Astrocyte (in vitro differentiated cells and primary cell): ENCODE data around the gene ARL8A. TPM values are rescaled to one million over a fixed set of nuclear protein-coding genes. Genes with fewer than 3 reads are reported as not detected.

Source experiments
- DNase-seq: peaks from one replicate; pipeline ENCODE4 v3.0.0-alpha.2; 2010; ENCODE audit warnings: low read depth
- FAIRE-seq: peaks from 2 replicates; lab custom pipeline; 2011; peaks lifted over from hg19 to GRCh38; lab: Jason Lieb, UNC
- H2AFZ ChIP-seq: 2 replicates; pipeline ENCODE4 v1.6.0; 2012; ENCODE audit warnings: low read depth, low read length, inconsistent platforms
- H3K27ac ChIP-seq: 2 replicates; pipeline ENCODE4 v1.5.1; 2011; ENCODE audit warnings: low read depth, low read length, inconsistent platforms
- H3K27me3 ChIP-seq: 2 replicates; pipeline ENCODE4 v1.6.0; 2011; ENCODE audit warnings: low read length, inconsistent platforms; ENCODE audit not compliant: insufficient read depth
- H3K36me3 ChIP-seq: 2 replicates; pipeline ENCODE4 v1.5.1; 2011; ENCODE audit warnings: low read length, inconsistent platforms; ENCODE audit not compliant: insufficient read depth
- H3K4me1 ChIP-seq: 2 replicates; pipeline ENCODE4 v1.5.1; 2011; ENCODE audit warnings: low read length, inconsistent platforms; ENCODE audit not compliant: insufficient read depth
- H3K4me2 ChIP-seq: 2 replicates; pipeline ENCODE4 v1.6.0; 2012; ENCODE audit warnings: low read length, inconsistent platforms
- H3K4me3 ChIP-seq: 2 replicates; pipeline ENCODE4 v1.5.1; 2011; ENCODE audit warnings: low read depth, mild to moderate bottlenecking, low read length, inconsistent platforms; ENCODE audit not compliant: insufficient read depth
- H3K79me2 ChIP-seq: 2 replicates; pipeline ENCODE4 v1.6.0; 2012; ENCODE audit warnings: mild to moderate bottlenecking, low read length, inconsistent platforms; ENCODE audit not compliant: insufficient read depth
- H3K9ac ChIP-seq: 2 replicates; pipeline ENCODE4 v1.6.0; 2012; ENCODE audit warnings: mild to moderate bottlenecking, low read length, inconsistent platforms
- H3K9me3 ChIP-seq: 2 replicates; pipeline ENCODE4 v1.5.1; 2012; ENCODE audit warnings: low read depth, mild to moderate bottlenecking, low read length, inconsistent platforms; ENCODE audit not compliant: insufficient read depth
- H4K20me1 ChIP-seq: 2 replicates; pipeline ENCODE4 v1.6.0; 2012; ENCODE audit warnings: low read length, inconsistent platforms; ENCODE audit not compliant: insufficient read depth
- H3K27ac Mint-ChIP-seq: one replicate; pipeline ENCODE4 v1.8.0; 2021; ENCODE audit warnings: mild to moderate bottlenecking, mixed read lengths; ENCODE audit not compliant: unreplicated experiment
- H3K27me3 Mint-ChIP-seq: one replicate; pipeline ENCODE4 v1.8.0; 2021; ENCODE audit warnings: low read depth, mixed read lengths; ENCODE audit not compliant: unreplicated experiment
- H3K36me3 Mint-ChIP-seq: one replicate; pipeline ENCODE4 v1.8.0; 2021; ENCODE audit warnings: low read depth, mixed read lengths; ENCODE audit not compliant: unreplicated experiment
- H3K4me1 Mint-ChIP-seq: one replicate; pipeline ENCODE4 v1.8.0; 2021; ENCODE audit warnings: low read depth, mixed read lengths; ENCODE audit not compliant: unreplicated experiment
- H3K4me3 Mint-ChIP-seq: one replicate; pipeline ENCODE4 v1.8.0; 2021; ENCODE audit warnings: mild to moderate bottlenecking, moderate library complexity, mixed read lengths; ENCODE audit not compliant: unreplicated experiment
- H3K9me3 Mint-ChIP-seq: one replicate; pipeline ENCODE4 v1.8.0; 2021; ENCODE audit warnings: mild to moderate bottlenecking, mixed read lengths; ENCODE audit not compliant: unreplicated experiment
- CTCF ChIP-seq: IDR thresholded peaks from 2 replicates; pipeline ENCODE4 v1.5.1; 2011; ENCODE audit warnings: low read depth, mild to moderate bottlenecking, inconsistent platforms, low read length, moderate library complexity; ENCODE audit not compliant: insufficient read depth
- EZH2 ChIP-seq: IDR thresholded peaks from 2 replicates; pipeline ENCODE4 v1.6.1; 2012; ENCODE audit warnings: mild to moderate bottlenecking, low read length, inconsistent platforms; ENCODE audit not compliant: insufficient read depth
- total RNA-seq: library from RNA; stranded (reverse); gene quantifications from 2 replicates; pipeline ENCODE4 v1.2.1, GENCODE V29; 2021

ARL8A gene
- total RNA-seq, 1 donor from 2014 or later: 83.0 TPM

- Mint-ChIP-seq H3K9me3 (peaks cover 1% of the 10 kb centered on the region), H3K27ac (no peak overlapping the region)
- H3K4me1 ChIP-seq: peaks cover 2% of the 10 kb centered on the region
Observed at GRCh38 chr1:202131956-202132821, 12.3 kb downstream of the ARL8A start.

GRCh38 chr1:202130816-202131522, 13.6 kb downstream of the ARL8A start:
- peaks cover 3% of the 10 kb centered on the region for H3K4me1 Mint-ChIP-seq
- no peaks in the 10 kb centered on the region for H3K79me2 ChIP-seq
- peaks cover 2% of the 10 kb centered on the region for H3K9me3 Mint-ChIP-seq
- H2AFZ ChIP-seq: no peak overlapping the region
- H3K4me3 Mint-ChIP-seq: no peak overlapping the region
- FAIRE-seq: no peak
- TF ChIP-seq EZH2: no peak
- TF ChIP-seq CTCF: no peak
- peaks cover 2% of the 10 kb centered on the region for H3K27me3 ChIP-seq
- no peak overlapping the region for H3K27ac Mint-ChIP-seq
- H3K36me3 ChIP-seq: peaks cover 12% of the 10 kb centered on the region
- H3K27ac ChIP-seq: no peak overlapping the region
- H3K36me3 Mint-ChIP-seq: peaks cover 2% of the 10 kb centered on the region
- peaks cover 2% of the 10 kb centered on the region for H3K4me1 ChIP-seq
- H4K20me1 ChIP-seq: peaks cover 39% of the 10 kb centered on the region
- H3K9ac ChIP-seq: no peak overlapping the region
- H3K4me3 ChIP-seq: no peak overlapping the region
- no peak for DNase-seq
- peaks cover 3% of the 10 kb centered on the region for H3K27me3 Mint-ChIP-seq
- no peaks in the 10 kb centered on the region for H3K9me3 ChIP-seq
- H3K4me2 ChIP-seq: no peak overlapping the region

More at GRCh38 chr1:202131956-202132821, 12.3 kb downstream of the ARL8A start:
- Histone ChIP-seq H2AFZ (no peak overlapping the region), H3K9me3 (no peaks in the 10 kb centered on the region), H4K20me1 (peaks cover 40% of the 10 kb centered on the region), H3K36me3 (peaks cover 12% of the 10 kb centered on the region), H3K27me3 (no peaks in the 10 kb centered on the region), H3K9ac (no peak overlapping the region), H3K79me2 (no peaks in the 10 kb centered on the region), H3K4me3 (no peak overlapping the region), H3K27ac (no peak overlapping the region), H3K4me2 (no peak overlapping the region)
- peaks cover 3% of the 10 kb centered on the region for H3K4me1 Mint-ChIP-seq
- no peak for DNase-seq
- no peak for FAIRE-seq
- H3K4me3 Mint-ChIP-seq: no peak overlapping the region
- TF ChIP-seq CTCF (no peak), EZH2 (no peak)
- peaks cover 2% of the 10 kb centered on the region for H3K36me3 Mint-ChIP-seq
- H3K27me3 Mint-ChIP-seq: peaks cover 3% of the 10 kb centered on the region
